Fibroblast of lung (primary cell): ENCODE measurements around the gene PHOX2B. TPM values are rescaled to one million over a fixed set of nuclear protein-coding genes. Genes with fewer than 3 reads are reported as not detected.

Source experiments
- DNase-seq, 2 donors: peaks; one replicate each; pipeline versions ENCODE4 v3.0.0 to v3.0.0-alpha.2; 2010; ENCODE audit warnings: low read depth in 2 of 2
- H2AFZ ChIP-seq: 2 replicates; pipeline ENCODE4 v1.5.1; 2012; ENCODE audit warnings: low read length, control low read depth, inconsistent platforms
- H3K27ac ChIP-seq: 2 replicates; pipeline ENCODE4 v1.5.1; 2011; ENCODE audit warnings: low read length, control low read depth; ENCODE audit not compliant: insufficient read depth
- H3K27me3 ChIP-seq: 2 replicates; pipeline ENCODE4 v1.5.1; 2011; ENCODE audit warnings: mild to moderate bottlenecking, low read length; ENCODE audit not compliant: control insufficient read depth, insufficient read depth
- H3K36me3 ChIP-seq: 2 replicates; pipeline ENCODE4 v1.5.1; 2011; ENCODE audit warnings: low read length; ENCODE audit not compliant: control insufficient read depth, insufficient read depth
- H3K4me1 ChIP-seq: 2 replicates; pipeline ENCODE4 v1.5.1; 2011; ENCODE audit warnings: low read length; ENCODE audit not compliant: control insufficient read depth, insufficient read depth; ENCODE audit errors: extremely low read depth
- H3K4me2 ChIP-seq: 2 replicates; pipeline ENCODE4 v1.5.1; 2011; ENCODE audit warnings: low read length, control low read depth; ENCODE audit not compliant: insufficient read depth; ENCODE audit errors: extremely low read depth
- H3K4me3 ChIP-seq, 4 experiments: fragments of 200-600 bp in 1 of 4; sonication (generic) in 1 of 4; replicated peaks in 1 of 4; 2 replicates each; pipeline ENCODE4 v1.5.1; 2011 to 2016; ENCODE audit warnings: low read length in 4 of 4, low read depth in 3 of 4, mild to moderate bottlenecking in 3 of 4, control low read depth in 2 of 4, inconsistent platforms in 1 of 4, mixed read lengths in 1 of 4; ENCODE audit not compliant: insufficient read depth in 1 of 4; ENCODE audit errors: control extremely low read depth in 1 of 4
- H3K79me2 ChIP-seq: 2 replicates; pipeline ENCODE4 v1.5.1; 2012; ENCODE audit warnings: mild to moderate bottlenecking, low read length, inconsistent platforms; ENCODE audit not compliant: control insufficient read depth, insufficient read depth
- H3K9ac ChIP-seq: 2 replicates; pipeline ENCODE4 v1.5.1; 2011; ENCODE audit warnings: mild to moderate bottlenecking, low read length, control low read depth; ENCODE audit not compliant: insufficient read depth
- H3K9me3 ChIP-seq: 2 replicates; pipeline ENCODE4 v1.5.1; 2012; ENCODE audit warnings: low read depth, low read length; ENCODE audit not compliant: control insufficient read depth, insufficient read depth
- H4K20me1 ChIP-seq: 2 replicates; pipeline ENCODE4 v1.5.1; 2011; ENCODE audit warnings: low read length; ENCODE audit not compliant: control insufficient read depth, insufficient read depth; ENCODE audit errors: extremely low read depth
- CTCF ChIP-seq, 2 donors: IDR thresholded peaks in 1 of 2; conservative IDR thresholded peaks in 1 of 2; 1 replicate in 1 of 2; 2 replicates in 1 of 2; pipeline ENCODE4 v1.5.1; 2011 to 2012; ENCODE audit warnings: low read length in 2 of 2, control low read depth in 1 of 2, inconsistent platforms in 1 of 2, low read depth in 1 of 2, mild to moderate bottlenecking in 1 of 2
- EZH2 ChIP-seq: IDR thresholded peaks from 2 replicates; pipeline ENCODE4 v1.5.1; 2012; ENCODE audit warnings: low read length, control low read depth, mild to moderate bottlenecking; ENCODE audit errors: missing control alignments
- polyA plus RNA-seq, 2 donors: library from polyadenylated mRNA; depleted of rRNA in 1 of 2; stranded (reverse) in 1 of 2; unstranded in 1 of 2; fragments of >200 nt; gene quantifications; 2 replicates each; pipeline ENCODE4 v1.2.1, GENCODE V29; 2011 to 2012; ENCODE audit warnings: missing spikeins in 1 of 2
- total RNA-seq: library from RNA; depleted of rRNA; stranded (reverse); fragments of >200 nt; gene quantifications from 2 replicates; pipeline ENCODE4 v1.2.1, GENCODE V29; 2014

The PHOX2B gene
- total and polyA plus RNA-seq, 2 donors (not counting 1 experiment from before 2014, with no cell fraction given) = not detected

- no peak for TF ChIP-seq EZH2
- H3K4me1 ChIP-seq = no peaks in the 10 kb centered on the region
- H3K4me3 ChIP-seq = no peak overlapping the region
- H3K9me3 ChIP-seq = no peaks in the 10 kb centered on the region
- H3K9ac ChIP-seq = no peak overlapping the region
- H3K27ac ChIP-seq = no peak overlapping the region
- no peaks in the 10 kb centered on the region for H3K36me3 ChIP-seq
- H3K79me2 ChIP-seq = no peaks in the 10 kb centered on the region
- no peak overlapping the region for H2AFZ ChIP-seq
- no peak for DNase-seq
- no peak overlapping the region for H3K4me2 ChIP-seq
- no peaks in the 10 kb centered on the region for H3K27me3 ChIP-seq
- no peaks in the 10 kb centered on the region for H4K20me1 ChIP-seq
Measured at GRCh38 chr4:41715155-41715554, 33.4 kb downstream of the PHOX2B start.

- Histone ChIP-seq H3K9ac (no peak overlapping the region), H3K27ac (no peak overlapping the region), H2AFZ (no peak overlapping the region), H3K4me1 (no peaks in the 10 kb centered on the region), H3K4me3 (no peak overlapping the region), H3K79me2 (no peaks in the 10 kb centered on the region), H3K36me3 (no peaks in the 10 kb centered on the region), H4K20me1 (no peaks in the 10 kb centered on the region), H3K27me3 (no peaks in the 10 kb centered on the region), H3K9me3 (no peaks in the 10 kb centered on the region), H3K4me2 (no peak overlapping the region)
- no peak for TF ChIP-seq EZH2
- TF ChIP-seq CTCF (conservative IDR thresholded peaks at IDR 0.05 in 1 of 2, IDR thresholded peaks at IDR 0.05 in 1 of 2; ENCODE audit: low read depth in 1 of 2, low read length in 2 of 2) = no peak
- no peak for DNase-seq
Measured at GRCh38 chr4:41714364-41715000, 34.0 kb downstream of the PHOX2B start.

- H3K27ac ChIP-seq = no peak overlapping the region
- H4K20me1 ChIP-seq = no peaks in the 10 kb centered on the region
- no peaks in the 10 kb centered on the region for H3K79me2 ChIP-seq
- no peaks in the 10 kb centered on the region for H3K36me3 ChIP-seq
- no peak for DNase-seq
- no peak overlapping the region for H3K9ac ChIP-seq
- H3K4me3 ChIP-seq = no peak overlapping the region
- H3K9me3 ChIP-seq = no peaks in the 10 kb centered on the region
- H3K4me2 ChIP-seq = no peak overlapping the region
- H2AFZ ChIP-seq = no peak overlapping the region
- H3K4me1 ChIP-seq = no peaks in the 10 kb centered on the region
- no peaks in the 10 kb centered on the region for H3K27me3 ChIP-seq
- TF ChIP-seq EZH2 = no peak
- TF ChIP-seq CTCF (conservative IDR thresholded peaks at IDR 0.05 in 1 of 2, IDR thresholded peaks at IDR 0.05 in 1 of 2; ENCODE audit: low read depth in 1 of 2, low read length in 2 of 2) = no peak
Measured at GRCh38 chr4:41713768-41714167, 34.8 kb downstream of the PHOX2B start.
